Measurements from ENCODE around the gene MNT.

MNT gene

DNA sequence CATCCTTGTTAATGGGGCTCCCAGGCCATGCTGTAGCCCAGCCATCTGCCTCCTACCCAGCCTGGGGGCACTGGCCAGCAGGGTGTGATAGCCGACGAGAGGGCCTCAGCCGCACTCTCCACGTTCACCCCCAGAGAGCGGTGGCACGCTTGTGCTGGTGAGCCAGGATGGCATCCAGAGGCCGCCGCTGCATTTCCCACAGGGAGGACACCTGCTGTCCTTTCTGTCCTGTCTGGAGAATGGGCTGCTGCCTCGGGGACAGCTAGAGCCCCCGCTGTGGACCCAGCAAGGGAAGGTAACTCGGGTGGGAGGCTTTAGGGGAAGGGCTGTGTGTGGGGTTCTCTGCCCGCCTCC is 36.1 kb downstream of the MNT start:
- H3K4me3 ChIP-seq (ENCODE audit: control insufficient read depth, low read depth, low read length), result no peak overlapping the region
- TF ChIP-seq, protein P1, sequence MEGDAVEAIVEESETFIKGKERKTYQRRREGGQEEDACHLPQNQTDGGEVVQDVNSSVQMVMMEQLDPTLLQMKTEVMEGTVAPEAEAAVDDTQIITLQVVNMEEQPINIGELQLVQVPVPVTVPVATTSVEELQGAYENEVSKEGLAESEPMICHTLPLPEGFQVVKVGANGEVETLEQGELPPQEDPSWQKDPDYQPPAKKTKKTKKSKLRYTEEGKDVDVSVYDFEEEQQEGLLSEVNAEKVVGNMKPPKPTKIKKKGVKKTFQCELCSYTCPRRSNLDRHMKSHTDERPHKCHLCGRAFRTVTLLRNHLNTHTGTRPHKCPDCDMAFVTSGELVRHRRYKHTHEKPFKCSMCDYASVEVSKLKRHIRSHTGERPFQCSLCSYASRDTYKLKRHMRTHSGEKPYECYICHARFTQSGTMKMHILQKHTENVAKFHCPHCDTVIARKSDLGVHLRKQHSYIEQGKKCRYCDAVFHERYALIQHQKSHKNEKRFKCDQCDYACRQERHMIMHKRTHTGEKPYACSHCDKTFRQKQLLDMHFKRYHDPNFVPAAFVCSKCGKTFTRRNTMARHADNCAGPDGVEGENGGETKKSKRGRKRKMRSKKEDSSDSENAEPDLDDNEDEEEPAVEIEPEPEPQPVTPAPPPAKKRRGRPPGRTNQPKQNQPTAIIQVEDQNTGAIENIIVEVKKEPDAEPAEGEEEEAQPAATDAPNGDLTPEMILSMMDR (conservative IDR thresholded peaks at IDR 0.05; ENCODE audit: control insufficient read depth, insufficient read depth, low read depth, low read length), result no peak
- DNase-seq (ENCODE audit: low read depth), result no peak

DNA sequence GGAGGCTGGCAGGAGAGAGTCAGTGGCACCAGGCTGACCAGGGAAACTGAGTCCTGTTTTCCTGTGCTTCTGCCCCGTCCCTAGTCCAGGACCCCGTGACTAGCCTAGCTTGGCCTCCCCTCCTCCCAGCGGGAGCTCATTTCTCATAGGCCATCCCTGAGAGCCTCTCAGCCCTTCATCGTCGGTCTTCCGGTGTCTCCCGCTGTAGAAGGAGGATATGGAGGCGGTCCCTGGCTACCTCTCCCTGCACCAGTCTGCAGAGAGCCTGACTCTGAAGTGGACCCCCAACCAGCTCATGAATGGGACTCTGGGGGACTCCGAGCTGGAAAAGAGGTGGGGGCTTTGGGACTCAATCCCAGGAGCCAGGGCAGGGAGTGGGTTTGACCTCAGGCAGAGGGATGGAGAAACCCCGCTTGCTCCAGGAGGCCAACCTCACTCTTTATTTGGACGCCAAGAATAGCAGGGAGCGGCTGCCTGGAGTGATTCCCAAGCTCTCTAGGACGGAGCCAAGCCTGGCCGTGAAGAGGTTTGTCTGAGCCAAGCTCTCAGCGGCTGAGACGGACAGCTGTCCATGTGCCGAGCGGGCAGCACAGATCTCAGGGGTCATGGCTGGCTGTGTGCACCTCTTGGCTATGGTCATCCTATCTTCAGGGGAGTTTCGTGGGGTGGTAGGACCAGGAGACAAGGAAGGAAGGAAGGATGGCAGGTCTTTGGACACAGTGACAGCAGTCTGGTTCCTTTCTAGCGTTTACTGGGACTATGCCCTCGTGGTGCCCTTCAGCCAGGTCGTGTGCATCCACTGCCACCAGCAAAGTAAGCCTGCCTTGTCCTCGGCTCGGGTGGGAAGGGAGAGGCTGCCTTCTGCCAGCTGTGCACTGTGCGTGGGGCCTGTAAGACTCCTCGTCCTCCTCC is 36.8 kb downstream of the MNT start:
- no peak for DNase-seq (ENCODE audit: low read depth)
- TF ChIP-seq, protein P1 (conservative IDR thresholded peaks at IDR 0.05; ENCODE audit: control insufficient read depth, insufficient read depth, low read depth, low read length), result no peak
- H3K4me3 ChIP-seq (ENCODE audit: control insufficient read depth, low read depth, low read length), result no peak overlapping the region

DNA sequence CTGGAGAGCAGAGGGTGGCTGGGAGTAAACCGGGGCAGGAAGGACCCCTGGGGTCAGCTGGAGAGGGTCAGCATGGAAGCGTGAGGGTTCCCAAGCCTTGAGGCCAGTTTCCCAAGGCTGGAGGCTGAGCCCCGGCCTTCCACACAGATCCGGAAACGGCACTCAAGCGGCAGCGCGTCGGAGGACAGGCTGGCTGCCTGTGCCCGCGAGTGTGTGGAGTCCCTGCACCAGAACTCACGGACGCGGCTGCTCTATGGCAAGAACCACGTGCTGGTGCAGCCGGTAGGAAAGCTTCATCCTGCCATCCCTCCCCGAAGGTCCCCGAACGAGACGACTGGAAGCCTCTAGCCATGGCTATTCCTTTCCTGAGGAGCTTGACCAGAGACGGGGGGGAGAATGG is 37.5 kb downstream of the MNT start:
- TF ChIP-seq, protein P1 (conservative IDR thresholded peaks at IDR 0.05; ENCODE audit: control insufficient read depth, insufficient read depth, low read depth, low read length), result no peak
- no peak for DNase-seq (ENCODE audit: low read depth)
- no peak overlapping the region for H3K4me3 ChIP-seq (ENCODE audit: control insufficient read depth, low read depth, low read length)

DNA sequence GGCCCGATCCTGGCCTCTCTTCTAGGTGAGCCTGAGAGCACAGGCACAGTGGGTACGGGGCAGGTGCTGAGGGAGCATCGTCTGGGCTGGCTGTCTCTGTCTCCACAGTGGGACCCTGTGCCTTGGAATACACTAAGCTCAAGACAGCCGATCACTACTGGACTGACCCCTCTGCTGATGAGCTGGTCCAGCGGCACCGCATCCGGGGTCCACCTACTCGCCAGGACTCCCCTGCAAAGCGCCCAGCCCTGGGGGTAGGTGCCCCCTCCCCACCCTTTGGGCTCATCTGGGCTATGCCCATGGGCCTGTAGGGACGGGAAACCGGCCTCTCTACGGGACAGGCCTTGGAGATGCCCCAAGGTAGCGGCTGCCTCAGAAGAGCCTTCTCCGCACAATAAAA is 38.0 kb downstream of the MNT start:
- no peak overlapping the region for H3K4me3 ChIP-seq (ENCODE audit: control insufficient read depth, low read depth, low read length)
- no peak for DNase-seq (ENCODE audit: low read depth)
- TF ChIP-seq, protein P1 (conservative IDR thresholded peaks at IDR 0.05; ENCODE audit: control insufficient read depth, insufficient read depth, low read depth, low read length), result no peak

DNA sequence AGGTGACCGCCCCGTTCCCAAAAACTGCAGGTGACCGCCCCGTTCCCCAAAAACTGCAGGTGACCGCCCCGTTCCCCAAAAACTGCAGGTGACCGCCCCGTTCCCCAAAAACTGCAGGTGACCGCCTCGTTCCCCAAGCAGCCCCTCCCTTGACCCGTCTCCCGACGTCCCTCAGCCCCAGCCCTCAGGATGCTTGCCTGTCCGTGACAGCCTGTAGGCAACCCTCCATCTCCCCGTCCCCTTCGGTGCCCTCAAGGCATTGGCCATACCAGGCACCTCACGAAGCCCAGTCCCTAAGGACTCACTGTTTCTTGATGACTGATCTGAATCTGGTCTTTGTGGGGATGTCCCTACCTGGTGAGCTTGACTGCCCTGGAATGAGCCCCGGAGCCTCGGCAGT is 38.4 kb downstream of the MNT start:
- no peak for DNase-seq (ENCODE audit: low read depth)
- H3K4me3 ChIP-seq (ENCODE audit: control insufficient read depth, low read depth, low read length), result no peak overlapping the region
- TF ChIP-seq, protein P1 (conservative IDR thresholded peaks at IDR 0.05; ENCODE audit: control insufficient read depth, insufficient read depth, low read depth, low read length), result no peak

DNA sequence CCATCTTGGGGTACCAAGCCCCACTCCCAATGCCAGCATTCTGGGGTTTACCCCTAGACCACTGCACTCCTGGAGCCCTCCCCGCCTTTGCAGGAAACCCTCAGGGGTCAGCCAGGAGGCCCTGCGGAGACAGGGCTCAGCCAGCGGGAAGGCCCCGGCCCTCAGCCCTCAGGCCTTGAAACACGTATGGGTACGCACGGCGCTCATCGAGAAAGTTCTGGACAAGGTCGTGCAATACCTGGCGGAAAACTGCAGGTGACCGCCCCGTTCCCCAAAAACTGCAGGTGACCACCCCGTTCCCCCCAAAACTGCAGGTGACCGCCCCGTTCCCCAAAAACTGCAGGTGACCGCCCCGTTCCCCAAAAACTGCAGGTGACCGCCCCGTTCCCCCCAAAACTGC is 38.8 kb downstream of the MNT start:
- TF ChIP-seq, protein P1 (conservative IDR thresholded peaks at IDR 0.05; ENCODE audit: control insufficient read depth, insufficient read depth, low read depth, low read length), result no peak
- H3K4me3 ChIP-seq (ENCODE audit: control insufficient read depth, low read depth, low read length), result no peak overlapping the region
- no peak for DNase-seq (ENCODE audit: low read depth)
